Karpas-422 (cell line): ENCODE measurements around the gene BLOC1S2. TPM values are rescaled to one million over a fixed set of nuclear protein-coding genes. Genes with fewer than 3 reads are reported as not detected.

ENCODE experiments used
- DNase-seq: peaks from one replicate; pipeline ENCODE4 v3.0.0-alpha.2; 2015
- H2AFZ ChIP-seq: fragments of 200-600 bp; sonication (generic); 2 replicates; pipeline ENCODE4 v1.6.1; 2014; ENCODE audit warnings: antibody characterized with exemption, low read length, mixed read lengths
- H3K27ac ChIP-seq: fragments of 200-600 bp; sonication (generic); 2 replicates; pipeline ENCODE4 v1.5.1; 2014; ENCODE audit warnings: mild to moderate bottlenecking, low read length, moderate library complexity
- H3K27me3 ChIP-seq: fragments of 200-600 bp; sonication (generic); 2 replicates; pipeline ENCODE4 v1.6.1; 2014; ENCODE audit warnings: low read length, mixed read lengths
- H3K36me3 ChIP-seq: fragments of 200-600 bp; sonication (generic); 2 replicates; pipeline ENCODE4 v1.6.1; 2014; ENCODE audit warnings: low read length, mixed read lengths; ENCODE audit not compliant: insufficient read depth
- H3K4me1 ChIP-seq: fragments of 200-600 bp; sonication (generic); 2 replicates; pipeline ENCODE4 v1.6.1; 2014; ENCODE audit warnings: mild to moderate bottlenecking, low read length, mixed read lengths
- H3K4me2 ChIP-seq: fragments of 200-600 bp; sonication (generic); 2 replicates; pipeline ENCODE4 v1.6.1; 2014; ENCODE audit warnings: low read length, low read depth, mild to moderate bottlenecking; ENCODE audit not compliant: poor library complexity, severe bottlenecking
- H3K4me3 ChIP-seq: fragments of 200-600 bp; sonication (generic); 2 replicates; pipeline ENCODE4 v1.5.1; 2014; ENCODE audit warnings: mild to moderate bottlenecking, antibody characterized with exemption, low read length, mixed read lengths
- H3K79me2 ChIP-seq: fragments of 200-600 bp; sonication (generic); 2 replicates; pipeline ENCODE4 v1.6.1; 2014; ENCODE audit warnings: mild to moderate bottlenecking, low read length, mixed read lengths
- H3K9ac ChIP-seq: fragments of 200-600 bp; sonication (generic); 2 replicates; pipeline ENCODE4 v1.6.0; 2014; ENCODE audit warnings: low read length
- H3K9me2 ChIP-seq: fragments of 200-600 bp; sonication (generic), shearing (Covaris generic); replicated peaks from 2 replicates; pipeline ENCODE4 v1.6.0; 2014; ENCODE audit warnings: mild to moderate bottlenecking, low read length, moderate library complexity; ENCODE audit not compliant: insufficient read depth
- H3K9me3 ChIP-seq: fragments of 300-700, 200-600 bp; sonication (generic); 2 replicates; pipeline ENCODE4 v1.6.1; 2014; ENCODE audit warnings: low read length, mixed read lengths
- H4K20me1 ChIP-seq: fragments of 200-600 bp; sonication (generic); 2 replicates; pipeline ENCODE4 v1.6.1; 2014; ENCODE audit warnings: mild to moderate bottlenecking, antibody characterized with exemption, low read length, low read depth; ENCODE audit not compliant: insufficient read depth
- total RNA-seq: library from RNA; depleted of rRNA; stranded (reverse); fragments of >200 nt; shearing (Covaris generic); gene quantifications from 2 replicates; pipeline ENCODE4 v1.2.3, GENCODE V29; 2014; ENCODE audit warnings: low replicate concordance; rRNA removed

The BLOC1S2 gene
- 65.1 and 121 TPM in 2 replicates for total RNA-seq

DNA sequence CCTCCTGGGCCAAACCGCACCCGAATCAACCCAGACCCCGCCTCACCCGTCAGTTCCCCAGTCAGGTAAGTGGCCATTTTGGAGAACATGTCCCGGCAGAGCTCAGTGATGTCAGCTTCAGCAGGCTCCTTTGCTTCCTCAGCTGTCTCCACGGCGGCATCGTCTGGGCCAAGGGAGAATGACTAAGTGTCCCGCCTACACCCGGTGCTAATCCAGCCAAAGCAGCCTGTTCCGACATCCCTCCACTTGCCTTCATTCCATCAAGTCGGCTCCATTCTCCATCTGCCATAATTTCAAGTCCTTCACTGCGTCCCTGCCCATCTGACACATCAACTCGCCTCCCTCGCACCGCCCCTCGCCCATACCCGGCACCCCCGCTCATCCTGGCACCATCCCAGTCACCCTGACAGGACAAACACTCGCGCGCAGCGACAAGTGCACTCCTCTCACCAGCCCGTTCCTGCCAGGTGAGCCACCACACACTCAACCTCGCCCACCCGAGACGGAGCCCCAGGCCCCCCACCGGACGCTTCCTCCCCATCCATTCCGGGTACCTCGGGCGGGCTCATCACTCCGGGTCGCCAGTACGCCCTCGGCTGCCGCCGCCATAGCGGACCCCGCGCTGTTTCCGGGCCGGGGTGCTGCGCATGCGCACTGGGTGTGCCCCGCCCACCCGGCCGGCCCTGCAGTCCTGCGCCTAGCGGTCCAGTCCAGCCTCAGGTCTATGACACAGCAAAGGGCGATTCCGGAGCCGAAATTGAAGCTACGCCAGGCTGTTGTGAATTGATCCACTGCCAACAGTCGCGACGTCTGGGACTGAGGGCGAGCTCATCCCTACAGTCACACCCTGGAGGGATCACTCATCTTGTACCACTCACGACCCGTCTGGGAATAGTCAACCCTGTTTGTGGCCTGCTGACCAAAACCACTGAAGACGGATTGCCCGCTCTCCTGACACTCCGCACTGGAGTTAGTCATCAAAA is at the start of gene BLOC1S2:
TSS of gene BLOC1S2 (minus strand) at position 630 of the 983 bp plus-strand sequence. CDS start at position 609, 21 bp downstream.
- Histone ChIP-seq H3K79me2 (peaks cover 49% of the 10 kb centered on the region), H2AFZ (peak within 1 kb of the TSS; percentile 95), H3K27me3 (no peaks in the 10 kb centered on the region), H4K20me1 (peaks cover 9% of the 10 kb centered on the region; the same call in 1 of the 2 replicates), H3K27ac (peak within 1 kb of the TSS; percentile 74), H3K36me3 (peaks cover 25% of the 10 kb centered on the region; the same call in 1 of the 2 replicates), H3K9me2 (no peaks in the 10 kb centered on the region), H3K4me1 (peaks cover 29% of the 10 kb centered on the region), H3K4me3 (peak within 1 kb of the TSS; percentile 97), H3K9ac (peak within 1 kb of the TSS; percentile 94), H3K4me2 (peak within 1 kb of the TSS; percentile 83), H3K9me3 (no peaks in the 10 kb centered on the region)
- DNase-seq, result peak; percentile 93

DNA sequence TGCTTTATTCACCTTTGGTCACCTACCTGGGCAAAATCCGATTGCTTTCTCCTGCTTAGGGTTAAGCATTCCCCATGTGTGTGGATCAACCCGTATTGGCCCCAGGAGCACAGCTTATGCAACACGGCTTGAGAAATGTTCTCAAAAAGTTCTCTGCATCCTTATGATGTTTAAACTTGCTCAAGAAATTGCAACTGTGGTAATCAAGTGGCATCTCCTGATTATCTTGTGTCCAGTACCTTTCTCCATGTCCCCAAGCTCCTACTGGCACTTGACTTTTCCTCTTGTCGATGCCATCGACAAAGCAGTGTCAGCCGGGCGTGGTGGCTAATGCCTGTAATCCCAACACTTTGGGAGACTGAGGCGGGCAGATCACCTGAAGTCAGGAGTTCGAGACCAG is 48.3 kb upstream of the BLOC1S2 start:
- no peaks in the 10 kb centered on the region for H3K27me3 ChIP-seq
- H4K20me1 ChIP-seq, result no peaks in the 10 kb centered on the region
- no peaks in the 10 kb centered on the region for H3K36me3 ChIP-seq
- no peak overlapping the region for H2AFZ ChIP-seq
- no peak overlapping the region for H3K4me3 ChIP-seq
- no peak overlapping the region for H3K27ac ChIP-seq
- no peak overlapping the region for H3K4me2 ChIP-seq
- H3K9me2 ChIP-seq, result no peaks in the 10 kb centered on the region
- H3K4me1 ChIP-seq, result peaks cover 13% of the 10 kb centered on the region
- H3K9me3 ChIP-seq, result no peaks in the 10 kb centered on the region
- no peaks in the 10 kb centered on the region for H3K79me2 ChIP-seq
- no peak for DNase-seq
- H3K9ac ChIP-seq, result no peak overlapping the region

GRCh38 chr10:100333661-100334440 is 47.4 kb upstream of the BLOC1S2 start:
- peaks cover 4% of the 10 kb centered on the region for H3K4me1 ChIP-seq
- H3K4me2 ChIP-seq, result no peak overlapping the region
- no peaks in the 10 kb centered on the region for H4K20me1 ChIP-seq
- H3K79me2 ChIP-seq, result no peaks in the 10 kb centered on the region
- DNase-seq, result no peak
- H3K9ac ChIP-seq, result no peak overlapping the region
- H2AFZ ChIP-seq, result no peak overlapping the region
- H3K36me3 ChIP-seq, result no peaks in the 10 kb centered on the region
- no peaks in the 10 kb centered on the region for H3K9me2 ChIP-seq
- no peak overlapping the region for H3K27ac ChIP-seq
- H3K9me3 ChIP-seq, result no peaks in the 10 kb centered on the region
- no peak overlapping the region for H3K4me3 ChIP-seq
- no peaks in the 10 kb centered on the region for H3K27me3 ChIP-seq

- Histone ChIP-seq H3K79me2 (no peaks in the 10 kb centered on the region), H4K20me1 (no peaks in the 10 kb centered on the region), H2AFZ (no peak overlapping the region), H3K9me3 (no peaks in the 10 kb centered on the region), H3K4me3 (no peak overlapping the region), H3K4me2 (no peak overlapping the region), H3K9ac (no peak overlapping the region), H3K36me3 (no peaks in the 10 kb centered on the region), H3K9me2 (no peaks in the 10 kb centered on the region), H3K4me1 (no peaks in the 10 kb centered on the region), H3K27ac (no peak overlapping the region), H3K27me3 (no peaks in the 10 kb centered on the region)
- DNase-seq, result no peak
Observed at GRCh38 chr10:100333106-100333505, 46.6 kb upstream of the BLOC1S2 start.

DNA sequence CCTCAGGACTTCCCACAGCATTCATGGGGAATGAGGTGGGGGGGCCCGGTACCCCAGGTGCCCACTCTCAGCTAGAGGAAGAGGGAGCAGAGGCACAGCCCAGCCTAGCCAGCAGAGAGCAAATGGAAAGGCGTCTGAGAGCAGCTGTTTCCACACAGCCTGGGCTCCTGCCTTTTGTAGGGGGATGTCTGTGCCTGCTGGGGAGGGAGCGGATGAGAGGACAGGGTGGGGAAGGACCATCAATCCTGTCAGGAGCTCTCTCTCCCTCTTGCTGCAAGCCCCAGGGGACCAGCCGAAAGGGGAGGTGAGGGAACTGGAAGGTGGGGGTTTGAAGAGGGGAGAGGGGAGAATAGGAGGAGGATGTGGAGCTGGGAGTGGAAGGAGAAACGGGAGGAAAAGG is 43.6 kb upstream of the BLOC1S2 start, which contains the start of gene PKD2L1:
TSS of gene PKD2L1 (minus strand) at position 150 of the 400 bp plus-strand sequence. CDS start at position 25, 125 bp downstream.
- Histone ChIP-seq H2AFZ (no peak within 1 kb of the TSS), H3K9me3 (no peaks in the 10 kb centered on the region), H3K4me1 (no peaks in the 10 kb centered on the region), H3K4me3 (no peak within 1 kb of the TSS), H3K36me3 (no peaks in the 10 kb centered on the region), H3K9me2 (no peaks in the 10 kb centered on the region), H3K9ac (no peak within 1 kb of the TSS), H3K27me3 (no peaks in the 10 kb centered on the region), H4K20me1 (no peaks in the 10 kb centered on the region), H3K4me2 (no peak within 1 kb of the TSS), H3K27ac (no peak within 1 kb of the TSS), H3K79me2 (no peaks in the 10 kb centered on the region)
- no peak for DNase-seq

- no peak overlapping the region for H2AFZ ChIP-seq
- no peaks in the 10 kb centered on the region for H3K4me1 ChIP-seq
- no peaks in the 10 kb centered on the region for H3K79me2 ChIP-seq
Observed at GRCh38 chr10:100328198-100328597, 41.7 kb upstream of the BLOC1S2 start.

DNA sequence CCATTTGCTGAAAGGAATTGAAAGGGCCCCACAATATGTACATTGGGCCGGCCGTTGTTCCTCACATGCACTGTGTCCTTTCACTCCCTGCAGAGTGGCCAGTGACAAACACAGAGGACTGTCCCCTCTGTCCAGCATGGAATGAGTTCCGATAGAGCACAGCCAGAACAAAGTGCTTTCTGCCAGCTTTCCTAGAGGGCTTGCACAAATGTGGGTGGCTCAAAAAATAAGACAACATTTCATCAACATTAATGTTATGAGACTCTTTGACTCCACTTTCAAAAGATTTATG is 41.2 kb upstream of the BLOC1S2 start:
- no peaks in the 10 kb centered on the region for H3K27me3 ChIP-seq
- H4K20me1 ChIP-seq, result no peaks in the 10 kb centered on the region
- H3K27ac ChIP-seq, result no peak overlapping the region
- H3K79me2 ChIP-seq, result no peaks in the 10 kb centered on the region
- H3K36me3 ChIP-seq, result no peaks in the 10 kb centered on the region
- no peaks in the 10 kb centered on the region for H3K9me2 ChIP-seq
- H3K4me3 ChIP-seq, result no peak overlapping the region
- H3K4me1 ChIP-seq, result no peaks in the 10 kb centered on the region
- no peak overlapping the region for H3K9ac ChIP-seq
- no peak overlapping the region for H3K4me2 ChIP-seq
- no peaks in the 10 kb centered on the region for H3K9me3 ChIP-seq
- no peak overlapping the region for H2AFZ ChIP-seq
- no peak for DNase-seq

More at GRCh38 chr10:100328198-100328597, 41.7 kb upstream of the BLOC1S2 start:
- H3K4me2 ChIP-seq, result no peak overlapping the region
- no peaks in the 10 kb centered on the region for H4K20me1 ChIP-seq
- no peak overlapping the region for H3K4me3 ChIP-seq
- DNase-seq, result no peak
- no peaks in the 10 kb centered on the region for H3K9me2 ChIP-seq
- no peaks in the 10 kb centered on the region for H3K27me3 ChIP-seq
- H3K9ac ChIP-seq, result no peak overlapping the region
- no peak overlapping the region for H3K27ac ChIP-seq
- no peaks in the 10 kb centered on the region for H3K9me3 ChIP-seq
- no peaks in the 10 kb centered on the region for H3K36me3 ChIP-seq
